Measurements from ENCODE around the gene MAP3K5. TPM values are rescaled to one million over a fixed set of nuclear protein-coding genes. Genes with fewer than 3 reads are reported as not detected.
A peak's percentile ranks its signal among the peaks of the same experiment; 100 is the strongest.

Gene MAP3K5
- total and polyA plus RNA-seq, 2 donors (not counting 1 experiment from before 2014, with no cell fraction given): 10.9 to 62.6 TPM

DNA sequence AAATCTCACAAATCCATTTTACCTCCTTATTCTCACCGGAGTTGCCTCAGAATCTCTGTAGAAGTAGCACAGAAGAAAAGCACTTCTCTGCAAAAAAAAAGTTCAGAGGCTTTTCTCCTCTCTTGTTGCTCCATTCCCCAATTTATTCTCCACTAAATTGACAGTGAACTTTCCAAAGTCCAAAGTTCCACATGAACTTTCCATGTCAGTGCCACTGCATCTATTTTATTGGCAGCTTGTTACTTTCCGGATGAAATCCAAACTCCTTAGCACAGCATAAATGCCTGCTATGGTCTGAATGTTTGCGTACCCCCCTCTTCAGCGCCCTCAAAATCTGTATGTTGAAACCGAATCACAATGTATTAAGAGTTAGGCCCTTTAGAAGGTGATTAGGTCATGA lies 165.1 kb downstream of the MAP3K5 start:
- Histone ChIP-seq H3K27ac (ENCODE audit: insufficient read depth, low read length) (no peak overlapping the region), H3K9ac (ENCODE audit: insufficient read depth, low read length) (no peak overlapping the region)

DNA sequence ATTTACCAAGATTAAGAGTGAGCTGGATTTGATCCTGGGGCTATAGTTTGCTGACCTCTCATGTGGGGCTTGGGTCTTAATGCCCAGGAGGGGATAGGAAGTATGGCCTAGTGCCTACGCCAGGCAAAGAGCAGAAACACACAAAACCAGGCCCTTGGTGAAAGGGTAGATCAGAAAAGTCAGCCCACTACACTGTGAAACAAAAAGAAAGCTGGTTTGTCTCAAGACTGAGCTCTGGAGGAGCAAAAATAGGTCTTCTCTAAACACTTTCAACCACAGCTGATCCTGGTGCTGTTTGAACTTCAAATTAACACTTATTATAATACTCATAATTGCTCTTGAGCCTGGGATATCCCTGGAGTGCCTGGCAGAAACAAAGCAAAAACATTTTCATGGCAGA lies 167.0 kb downstream of the MAP3K5 start:
- no peak for DNase-seq (ENCODE audit: low read depth in 2 of 2)

More for the DNA sequence above, 165.1 kb downstream of the MAP3K5 start:
- DNase-seq (ENCODE audit: low read depth in 2 of 2): no peak
- no peaks in the 10 kb centered on the region for H3K36me3 ChIP-seq (ENCODE audit: control insufficient read depth, insufficient read depth, low read length)
- H2AFZ ChIP-seq (ENCODE audit: low read length): no peak overlapping the region
- TF ChIP-seq, protein P1, sequence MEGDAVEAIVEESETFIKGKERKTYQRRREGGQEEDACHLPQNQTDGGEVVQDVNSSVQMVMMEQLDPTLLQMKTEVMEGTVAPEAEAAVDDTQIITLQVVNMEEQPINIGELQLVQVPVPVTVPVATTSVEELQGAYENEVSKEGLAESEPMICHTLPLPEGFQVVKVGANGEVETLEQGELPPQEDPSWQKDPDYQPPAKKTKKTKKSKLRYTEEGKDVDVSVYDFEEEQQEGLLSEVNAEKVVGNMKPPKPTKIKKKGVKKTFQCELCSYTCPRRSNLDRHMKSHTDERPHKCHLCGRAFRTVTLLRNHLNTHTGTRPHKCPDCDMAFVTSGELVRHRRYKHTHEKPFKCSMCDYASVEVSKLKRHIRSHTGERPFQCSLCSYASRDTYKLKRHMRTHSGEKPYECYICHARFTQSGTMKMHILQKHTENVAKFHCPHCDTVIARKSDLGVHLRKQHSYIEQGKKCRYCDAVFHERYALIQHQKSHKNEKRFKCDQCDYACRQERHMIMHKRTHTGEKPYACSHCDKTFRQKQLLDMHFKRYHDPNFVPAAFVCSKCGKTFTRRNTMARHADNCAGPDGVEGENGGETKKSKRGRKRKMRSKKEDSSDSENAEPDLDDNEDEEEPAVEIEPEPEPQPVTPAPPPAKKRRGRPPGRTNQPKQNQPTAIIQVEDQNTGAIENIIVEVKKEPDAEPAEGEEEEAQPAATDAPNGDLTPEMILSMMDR (conservative IDR thresholded peaks at IDR 0.05 in 1 of 2, IDR thresholded peaks at IDR 0.05 in 1 of 2; ENCODE audit: low read depth in 1 of 2, low read length in 2 of 2): no peak
- TF ChIP-seq EZH2 (IDR thresholded peaks at IDR 0.05; ENCODE audit: low read length, missing control alignments): no peak
- H3K9me3 ChIP-seq (ENCODE audit: control insufficient read depth, insufficient read depth, low read depth, low read length): no peaks in the 10 kb centered on the region
- H3K27me3 ChIP-seq (ENCODE audit: control insufficient read depth, insufficient read depth, low read length): no peaks in the 10 kb centered on the region
- no peak overlapping the region for H3K4me2 ChIP-seq (ENCODE audit: extremely low read depth, insufficient read depth, low read length)
- no peaks in the 10 kb centered on the region for H3K79me2 ChIP-seq (ENCODE audit: control insufficient read depth, insufficient read depth, low read length)
- no peak overlapping the region for H3K4me3 ChIP-seq (replicated peaks in 1 of 4; ENCODE audit: control extremely low read depth in 1 of 4, insufficient read depth in 1 of 4, low read depth in 3 of 4, low read length in 4 of 4)
- H4K20me1 ChIP-seq (ENCODE audit: control insufficient read depth, extremely low read depth, insufficient read depth, low read length): no peaks in the 10 kb centered on the region
- H3K4me1 ChIP-seq (ENCODE audit: control insufficient read depth, extremely low read depth, insufficient read depth, low read length): peaks cover 2% of the 10 kb centered on the region

DNA sequence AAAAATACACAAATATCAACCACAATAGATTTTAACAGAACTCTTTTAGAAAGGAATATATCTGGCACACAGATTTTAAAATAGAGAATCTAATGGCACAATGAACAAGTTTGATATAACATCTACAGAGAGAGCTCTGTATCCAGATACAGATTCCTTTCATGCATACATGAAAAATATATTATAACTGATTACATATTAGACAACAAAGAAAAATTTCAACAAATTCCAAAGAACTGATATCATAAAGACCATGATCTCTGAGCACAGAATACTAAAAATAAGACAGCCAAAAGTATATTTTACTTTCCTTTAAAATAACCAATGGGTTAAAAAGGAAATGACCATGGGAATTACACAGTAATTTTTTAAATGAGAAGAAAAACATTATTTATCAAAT lies 167.9 kb downstream of the MAP3K5 start:
- Histone ChIP-seq H4K20me1 (ENCODE audit: control insufficient read depth, extremely low read depth, insufficient read depth, low read length) (no peaks in the 10 kb centered on the region), H3K36me3 (ENCODE audit: control insufficient read depth, insufficient read depth, low read length) (no peaks in the 10 kb centered on the region), H3K27me3 (ENCODE audit: control insufficient read depth, insufficient read depth, low read length) (no peaks in the 10 kb centered on the region), H3K27ac (ENCODE audit: insufficient read depth, low read length) (no peak overlapping the region), H3K4me2 (ENCODE audit: extremely low read depth, insufficient read depth, low read length) (no peak overlapping the region), H3K4me1 (ENCODE audit: control insufficient read depth, extremely low read depth, insufficient read depth, low read length) (peaks cover 2% of the 10 kb centered on the region), H3K9ac (ENCODE audit: insufficient read depth, low read length) (no peak overlapping the region), H3K9me3 (ENCODE audit: control insufficient read depth, insufficient read depth, low read depth, low read length) (no peaks in the 10 kb centered on the region), H2AFZ (ENCODE audit: low read length) (no peak overlapping the region), H3K79me2 (ENCODE audit: control insufficient read depth, insufficient read depth, low read length) (no peaks in the 10 kb centered on the region), H3K4me3 (replicated peaks in 1 of 4; ENCODE audit: control extremely low read depth in 1 of 4, insufficient read depth in 1 of 4, low read depth in 3 of 4, low read length in 4 of 4) (no peak overlapping the region)
- TF ChIP-seq, protein P1 (conservative IDR thresholded peaks at IDR 0.05 in 1 of 2, IDR thresholded peaks at IDR 0.05 in 1 of 2; ENCODE audit: low read depth in 1 of 2, low read length in 2 of 2): no peak
- no peak for TF ChIP-seq EZH2 (IDR thresholded peaks at IDR 0.05; ENCODE audit: low read length, missing control alignments)
- DNase-seq (ENCODE audit: low read depth in 2 of 2): no peak

More for the DNA sequence above, 167.0 kb downstream of the MAP3K5 start:
- no peak for TF ChIP-seq EZH2 (IDR thresholded peaks at IDR 0.05; ENCODE audit: low read length, missing control alignments)
- TF ChIP-seq, protein P1 (conservative IDR thresholded peaks at IDR 0.05 in 1 of 2, IDR thresholded peaks at IDR 0.05 in 1 of 2; ENCODE audit: low read depth in 1 of 2, low read length in 2 of 2): no peak
- H3K4me1 ChIP-seq (ENCODE audit: control insufficient read depth, extremely low read depth, insufficient read depth, low read length): peaks cover 2% of the 10 kb centered on the region
- H3K9me3 ChIP-seq (ENCODE audit: control insufficient read depth, insufficient read depth, low read depth, low read length): no peaks in the 10 kb centered on the region
- no peak overlapping the region for H3K9ac ChIP-seq (ENCODE audit: insufficient read depth, low read length)
- no peaks in the 10 kb centered on the region for H3K36me3 ChIP-seq (ENCODE audit: control insufficient read depth, insufficient read depth, low read length)
- H3K4me3 ChIP-seq (replicated peaks in 1 of 4; ENCODE audit: control extremely low read depth in 1 of 4, insufficient read depth in 1 of 4, low read depth in 3 of 4, low read length in 4 of 4): no peak overlapping the region
- no peaks in the 10 kb centered on the region for H4K20me1 ChIP-seq (ENCODE audit: control insufficient read depth, extremely low read depth, insufficient read depth, low read length)
- peak overlapping the region; percentile 46 for H3K27ac ChIP-seq (ENCODE audit: insufficient read depth, low read length)
- H3K27me3 ChIP-seq (ENCODE audit: control insufficient read depth, insufficient read depth, low read length): no peaks in the 10 kb centered on the region
- no peak overlapping the region for H2AFZ ChIP-seq (ENCODE audit: low read length)
- no peak overlapping the region for H3K4me2 ChIP-seq (ENCODE audit: extremely low read depth, insufficient read depth, low read length)
- H3K79me2 ChIP-seq (ENCODE audit: control insufficient read depth, insufficient read depth, low read length): no peaks in the 10 kb centered on the region
